H9 (cell line): ENCODE results near the gene SCFD1. TPM values are rescaled to one million over a fixed set of nuclear protein-coding genes. Genes with fewer than 3 reads are reported as not detected.

ENCODE experiments used
- DNase-seq: peaks from one replicate; pipeline ENCODE4 v3.0.0-alpha.2; 2017
- H2AFZ ChIP-seq: one replicate; pipeline ENCODE4 v1.6.1; 2013; ENCODE audit warnings: mild to moderate bottlenecking, low read length, control low read depth, moderate library complexity
- H2AK5ac ChIP-seq: 2 replicates; pipeline ENCODE4 v1.6.1; 2013; ENCODE audit warnings: low read length, control low read depth, mixed read lengths; ENCODE audit not compliant: insufficient read length
- H2BK120ac ChIP-seq: one replicate; pipeline ENCODE4 v1.6.1; 2013; ENCODE audit warnings: low read depth, mild to moderate bottlenecking, low read length, control low read depth, inconsistent platforms; ENCODE audit not compliant: poor library complexity, severe bottlenecking
- H2BK12ac ChIP-seq: 2 replicates; pipeline ENCODE4 v1.6.1; 2013; ENCODE audit warnings: low read length, control low read depth, mixed read lengths, low read depth; ENCODE audit not compliant: insufficient read length
- H2BK15ac ChIP-seq: 2 replicates; pipeline ENCODE4 v1.6.1; 2013; ENCODE audit warnings: low read depth, low read length, control low read depth
- H2BK20ac ChIP-seq: one replicate; pipeline ENCODE4 v1.6.1; 2013; ENCODE audit warnings: low read depth, mild to moderate bottlenecking, low read length, control low read depth, inconsistent platforms; ENCODE audit not compliant: poor library complexity, severe bottlenecking
- H2BK5ac ChIP-seq: 2 replicates; pipeline ENCODE4 v1.6.1; 2013; ENCODE audit warnings: low read length, control low read depth, mixed read lengths; ENCODE audit not compliant: insufficient read length
- H3K14ac ChIP-seq: 2 replicates; pipeline ENCODE4 v1.6.1; 2013; ENCODE audit warnings: low read length, control low read depth; ENCODE audit not compliant: insufficient read depth
- H3K18ac ChIP-seq: 2 replicates; pipeline ENCODE4 v1.6.1; 2013; ENCODE audit warnings: low read depth, mild to moderate bottlenecking, mixed read lengths, low read length, control low read depth; ENCODE audit not compliant: insufficient read length
- H3K23ac ChIP-seq: 2 replicates; pipeline ENCODE4 v1.6.1; 2013; ENCODE audit warnings: low read length, control low read depth, mixed read lengths, low read depth; ENCODE audit not compliant: insufficient read length
- H3K23me2 ChIP-seq: 2 replicates; pipeline ENCODE4 v1.6.1; 2013; ENCODE audit warnings: low read depth, mild to moderate bottlenecking, mixed read lengths, low read length, control low read depth; ENCODE audit not compliant: insufficient read length, poor library complexity, severe bottlenecking
- H3K27ac ChIP-seq: 2 replicates; pipeline ENCODE4 v1.5.1; 2013; ENCODE audit warnings: low read length, control low read depth, mixed read lengths, low read depth; ENCODE audit not compliant: insufficient read length
- H3K27me3 ChIP-seq: 2 replicates; pipeline ENCODE4 v1.6.1; 2013; ENCODE audit warnings: low read length, control low read depth, inconsistent platforms; ENCODE audit not compliant: insufficient read depth
- H3K4ac ChIP-seq: 2 replicates; pipeline ENCODE4 v1.6.1; 2013; ENCODE audit warnings: low read depth, mild to moderate bottlenecking, control low read depth, inconsistent platforms, low read length, moderate library complexity
- H3K4me1 ChIP-seq: 2 replicates; pipeline ENCODE4 v1.6.1; 2013; ENCODE audit warnings: low read length, control low read depth, inconsistent platforms; ENCODE audit not compliant: insufficient read depth
- H3K4me2 ChIP-seq: 2 replicates; pipeline ENCODE4 v1.6.1; 2013; ENCODE audit warnings: low read length, control low read depth, mixed read lengths; ENCODE audit not compliant: insufficient read length, insufficient read depth
- H3K56ac ChIP-seq: 2 replicates; pipeline ENCODE4 v1.6.1; 2013; ENCODE audit warnings: low read depth, mild to moderate bottlenecking, mixed read lengths, low read length, control low read depth; ENCODE audit not compliant: insufficient read length
- H3K79me1 ChIP-seq: 2 replicates; pipeline ENCODE4 v1.6.1; 2013; ENCODE audit warnings: low read depth, mild to moderate bottlenecking, moderate library complexity, low read length, control low read depth, inconsistent platforms; ENCODE audit not compliant: insufficient read depth, poor library complexity, severe bottlenecking
- H3K79me2 ChIP-seq: 2 replicates; pipeline ENCODE4 v1.6.1; 2013; ENCODE audit warnings: low read length, control low read depth, inconsistent platforms; ENCODE audit not compliant: insufficient read depth
- H3K9ac ChIP-seq: 2 replicates; pipeline ENCODE4 v1.6.1; 2013; ENCODE audit warnings: low read length, control low read depth, mixed read lengths; ENCODE audit not compliant: insufficient read length; ENCODE audit errors: extremely low read depth
- H3K9me3 ChIP-seq: one replicate; pipeline ENCODE4 v1.6.1; 2013; ENCODE audit warnings: low read depth, low read length, inconsistent platforms; ENCODE audit not compliant: control insufficient read depth
- H3T11ph ChIP-seq: one replicate; pipeline ENCODE4 v1.6.1; 2013; ENCODE audit warnings: mild to moderate bottlenecking, low read length, control low read depth, inconsistent platforms
- H4K20me1 ChIP-seq: one replicate; pipeline ENCODE4 v1.6.1; 2013; ENCODE audit not compliant: control insufficient read depth, insufficient read length, insufficient read depth
- H4K5ac ChIP-seq: 2 replicates; pipeline ENCODE4 v1.6.1; 2013; ENCODE audit warnings: low read depth, mild to moderate bottlenecking, mixed read lengths, low read length, control low read depth; ENCODE audit not compliant: insufficient read length
- H4K8ac ChIP-seq: replicated peaks from 2 replicates; pipeline ENCODE4 v1.6.1; 2013; ENCODE audit warnings: low read length, control low read depth, mixed read lengths, low read depth; ENCODE audit not compliant: insufficient read length
- H4K91ac ChIP-seq: 2 replicates; pipeline ENCODE4 v1.6.1; 2013; ENCODE audit warnings: low read depth, mild to moderate bottlenecking, moderate library complexity, mixed read lengths, low read length, control low read depth; ENCODE audit not compliant: insufficient read length
- H3K27ac Mint-ChIP-seq, 3 experiments: 2 replicates in 2 of 3; 3 replicates in 1 of 3; pipeline ENCODE4 v1.8.0; 2020 to 2021; ENCODE audit warnings: mixed read lengths in 3 of 3, mild to moderate bottlenecking in 1 of 3, moderate library complexity in 1 of 3
- H3K27me3 Mint-ChIP-seq: 2 replicates; pipeline ENCODE4 v1.8.0; 2021; ENCODE audit warnings: low read depth, mild to moderate bottlenecking, moderate library complexity, mixed read lengths
- H3K36me3 Mint-ChIP-seq, 3 experiments: 2 replicates in 2 of 3; 3 replicates in 1 of 3; pipeline ENCODE4 v1.8.0; 2020 to 2021; ENCODE audit warnings: low read depth in 3 of 3, mixed read lengths in 3 of 3; ENCODE audit not compliant: insufficient read depth in 1 of 3
- H3K4me1 Mint-ChIP-seq, 2 experiments: 2 replicates each; pipeline ENCODE4 v1.8.0; 2020; ENCODE audit warnings: mixed read lengths in 2 of 2
- H3K4me3 Mint-ChIP-seq, 2 experiments: 2 replicates in 1 of 2; 3 replicates in 1 of 2; pipeline ENCODE4 v1.8.0; 2020 to 2021; ENCODE audit warnings: mild to moderate bottlenecking in 2 of 2, mixed read lengths in 2 of 2, moderate library complexity in 1 of 2
- H3K9me3 Mint-ChIP-seq, 2 experiments: 2 replicates in 1 of 2; 3 replicates in 1 of 2; pipeline ENCODE4 v1.8.0; 2020; ENCODE audit warnings: mild to moderate bottlenecking in 2 of 2, mixed read lengths in 2 of 2, moderate library complexity in 1 of 2
- WGBS: extraction: QIAGEN DNeasy Blood & Tissue Kit; methylation state at CpG from one replicate; pipeline ENCODE4 v1.1.7; 2013; ENCODE audit warnings: missing lambda C conversion rate, low lambda C conversion rate, mixed read lengths; ENCODE audit not compliant: insufficient read length; ENCODE audit errors: extremely low coverage; 5-methylcytosine and 5-hydroxymethylcytosine counted together
- total RNA-seq: library from RNA; stranded (reverse); gene quantifications from 2 replicates; pipeline ENCODE4 v1.2.1, GENCODE V29; 2021
- TF ChIP-seq, protein P1 (sequence below): fragments of 200-600 bp; sonication (generic); conservative IDR thresholded peaks from 3 replicates; pipeline ENCODE4 v1.8.0; 2021; ENCODE audit warnings: antibody characterized with exemption, mild to moderate bottlenecking

Gene SCFD1
- total RNA-seq, 1 experiment from 2014 or later = 85.2 TPM

DNA sequence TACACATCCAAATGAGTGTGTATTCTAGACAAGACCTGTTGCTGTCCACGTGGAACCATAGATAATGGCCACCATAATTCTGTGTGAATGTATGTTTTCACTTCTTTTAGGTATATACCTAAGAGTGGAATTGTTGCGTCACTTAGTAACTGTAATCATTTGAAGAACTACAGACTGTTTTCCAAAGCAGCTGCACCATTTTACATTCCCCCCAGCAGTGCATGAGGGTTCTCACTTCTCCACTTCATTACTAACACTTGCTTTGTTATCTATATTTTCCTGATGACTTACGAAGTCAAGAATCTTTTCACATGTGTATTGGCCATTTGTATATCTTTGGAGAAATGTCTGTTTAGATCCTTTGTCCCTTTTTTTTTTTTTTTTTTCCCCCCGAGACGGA lies 106.4 kb downstream of the SCFD1 start:
- no peak overlapping the region for H3K9ac ChIP-seq
- H2BK15ac ChIP-seq = no peak overlapping the region
- no CpG with 5 or more reads among the region's 5 CpGs for WGBS
- peaks cover 18 to 39% (median 35%) of the 10 kb centered on the region in 3 experiments for H3K36me3 Mint-ChIP-seq
- no peak overlapping the region for H3T11ph ChIP-seq
- H2AFZ ChIP-seq = no peak overlapping the region
- H3K14ac ChIP-seq = no peak overlapping the region
- H2BK5ac ChIP-seq = no peak overlapping the region
- H3K9me3 Mint-ChIP-seq = peaks cover 4 to 6% of the 10 kb centered on the region in 2 experiments; a peak in 4 of 5 replicates
- H2BK120ac ChIP-seq = no peak overlapping the region
- H3K4ac ChIP-seq = no peak overlapping the region
- no peak overlapping the region for H4K5ac ChIP-seq
- H3K56ac ChIP-seq = no peak overlapping the region
- H3K27me3 Mint-ChIP-seq = no peaks in the 10 kb centered on the region; the same call in 1 of the 2 replicates
- H3K79me2 ChIP-seq = no peaks in the 10 kb centered on the region
- H3K4me1 Mint-ChIP-seq = no peaks in the 10 kb centered on the region
- DNase-seq = no peak
- no peak overlapping the region for H3K27ac ChIP-seq
- no peak overlapping the region for H3K27ac Mint-ChIP-seq
- H4K8ac ChIP-seq = no peak overlapping the region
- H3K23ac ChIP-seq = no peak overlapping the region
- TF ChIP-seq, protein P1, sequence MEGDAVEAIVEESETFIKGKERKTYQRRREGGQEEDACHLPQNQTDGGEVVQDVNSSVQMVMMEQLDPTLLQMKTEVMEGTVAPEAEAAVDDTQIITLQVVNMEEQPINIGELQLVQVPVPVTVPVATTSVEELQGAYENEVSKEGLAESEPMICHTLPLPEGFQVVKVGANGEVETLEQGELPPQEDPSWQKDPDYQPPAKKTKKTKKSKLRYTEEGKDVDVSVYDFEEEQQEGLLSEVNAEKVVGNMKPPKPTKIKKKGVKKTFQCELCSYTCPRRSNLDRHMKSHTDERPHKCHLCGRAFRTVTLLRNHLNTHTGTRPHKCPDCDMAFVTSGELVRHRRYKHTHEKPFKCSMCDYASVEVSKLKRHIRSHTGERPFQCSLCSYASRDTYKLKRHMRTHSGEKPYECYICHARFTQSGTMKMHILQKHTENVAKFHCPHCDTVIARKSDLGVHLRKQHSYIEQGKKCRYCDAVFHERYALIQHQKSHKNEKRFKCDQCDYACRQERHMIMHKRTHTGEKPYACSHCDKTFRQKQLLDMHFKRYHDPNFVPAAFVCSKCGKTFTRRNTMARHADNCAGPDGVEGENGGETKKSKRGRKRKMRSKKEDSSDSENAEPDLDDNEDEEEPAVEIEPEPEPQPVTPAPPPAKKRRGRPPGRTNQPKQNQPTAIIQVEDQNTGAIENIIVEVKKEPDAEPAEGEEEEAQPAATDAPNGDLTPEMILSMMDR = no peak
- H4K91ac ChIP-seq = no peak overlapping the region
- H3K23me2 ChIP-seq = no peaks in the 10 kb centered on the region
- H2BK12ac ChIP-seq = no peak overlapping the region
- no peak overlapping the region for H3K18ac ChIP-seq
- no peaks in the 10 kb centered on the region; the same call in 1 of the 2 replicates for H3K4me1 ChIP-seq
- no peak overlapping the region for H2AK5ac ChIP-seq
- no peaks in the 10 kb centered on the region for H3K27me3 ChIP-seq
- no peak overlapping the region for H2BK20ac ChIP-seq
- H3K4me2 ChIP-seq = no peak overlapping the region
- H4K20me1 ChIP-seq = no peaks in the 10 kb centered on the region
- no peaks in the 10 kb centered on the region for H3K79me1 ChIP-seq
- H3K9me3 ChIP-seq = no peaks in the 10 kb centered on the region
- no peak overlapping the region for H3K4me3 Mint-ChIP-seq
